CD14-positive monocyte (primary cell): ENCODE data around the gene TAF4. TPM values are rescaled to one million over a fixed set of nuclear protein-coding genes. Genes with fewer than 3 reads are reported as not detected.

ENCODE experiments used
- DNase-seq, 3 donors: peaks; one replicate each; pipeline ENCODE4 v3.0.0-alpha.2; 2011 to 2022
- H2AFZ ChIP-seq: 2 replicates; pipeline ENCODE4 v1.6.0; 2012; ENCODE audit warnings: mild to moderate bottlenecking, low read depth, low read length, inconsistent platforms; ENCODE audit not compliant: insufficient read depth, poor library complexity, severe bottlenecking
- H3K27ac ChIP-seq, 2 donors: 1 replicate in 1 of 2; 2 replicates in 1 of 2; pipeline ENCODE4 v1.5.1; 2012 to 2013; ENCODE audit warnings: low read length in 2 of 2, control low read depth in 1 of 2, inconsistent platforms in 1 of 2, low read depth in 1 of 2, mild to moderate bottlenecking in 1 of 2
- H3K27me3 ChIP-seq, 2 donors: one replicate each; pipeline versions ENCODE4 v1.6.0 to v1.6.1; 2011 to 2013; ENCODE audit warnings: low read length in 2 of 2; ENCODE audit not compliant: control insufficient read depth in 2 of 2, insufficient read depth in 2 of 2
- H3K36me3 ChIP-seq, 2 donors: replicated peaks in 1 of 2; 1 replicate in 1 of 2; 2 replicates in 1 of 2; pipeline versions ENCODE4 v1.5.1 to v1.6.1; 2012 to 2013; ENCODE audit warnings: low read length in 2 of 2, control low read depth in 1 of 2, inconsistent platforms in 1 of 2, mild to moderate bottlenecking in 1 of 2; ENCODE audit not compliant: insufficient read depth in 2 of 2, control insufficient read depth in 1 of 2
- H3K4me1 ChIP-seq, 2 donors: 1 replicate in 1 of 2; 2 replicates in 1 of 2; pipeline versions ENCODE4 v1.5.1 to v1.6.1; 2012 to 2013; ENCODE audit warnings: low read length in 2 of 2, control low read depth in 1 of 2, inconsistent platforms in 1 of 2, mild to moderate bottlenecking in 1 of 2, moderate library complexity in 1 of 2; ENCODE audit not compliant: insufficient read depth in 2 of 2, control insufficient read depth in 1 of 2
- H3K4me2 ChIP-seq: replicated peaks from 2 replicates; pipeline ENCODE3; 2012; ENCODE audit warnings: low read length, moderate library complexity, mild to moderate bottlenecking; ENCODE audit not compliant: poor library complexity, severe bottlenecking; ENCODE audit errors: extremely low read depth
- H3K4me3 ChIP-seq, 3 experiments: fragments of 200-600 bp in 1 of 3; sonication (generic) in 1 of 3; replicated peaks in 1 of 3; 1 replicate in 2 of 3; 2 replicates in 1 of 3; pipeline ENCODE4 v1.5.1; 2011 to 2013; ENCODE audit warnings: low read length in 3 of 3, mild to moderate bottlenecking in 3 of 3, control low read depth in 2 of 3, low read depth in 2 of 3, inconsistent platforms in 1 of 3, moderate library complexity in 1 of 3
- H3K79me2 ChIP-seq: 2 replicates; pipeline ENCODE4 v1.6.0; 2012; ENCODE audit warnings: mild to moderate bottlenecking, control low read depth, inconsistent platforms, low read length, moderate library complexity; ENCODE audit not compliant: insufficient read depth
- H3K9ac ChIP-seq: 2 replicates; pipeline ENCODE4 v1.6.0; 2017; ENCODE audit warnings: low read length, mild to moderate bottlenecking; ENCODE audit not compliant: insufficient read depth, poor library complexity, severe bottlenecking
- H3K9me3 ChIP-seq, 2 donors: replicated peaks in 1 of 2; 1 replicate in 1 of 2; 2 replicates in 1 of 2; pipeline versions ENCODE4 v1.5.1 to v1.6.1; 2012 to 2013; ENCODE audit warnings: low read length in 2 of 2, control low read depth in 1 of 2; ENCODE audit not compliant: control insufficient read depth in 1 of 2, insufficient read depth in 1 of 2
- H4K20me1 ChIP-seq: 2 replicates; pipeline ENCODE4 v1.6.0; 2012; ENCODE audit warnings: mild to moderate bottlenecking, low read length, control low read depth, moderate library complexity; ENCODE audit not compliant: insufficient read depth
- H3K27ac Mint-ChIP-seq, 7 donors: one replicate each; pipeline ENCODE4 v1.8.0; 2020; ENCODE audit warnings: mild to moderate bottlenecking in 7 of 7, mixed read lengths in 7 of 7, moderate library complexity in 6 of 7, inconsistent platforms in 2 of 7
- H3K27me3 Mint-ChIP-seq, 3 donors: one replicate each; pipeline ENCODE4 v1.8.0; 2021 to 2022; ENCODE audit warnings: low read depth in 3 of 3, mild to moderate bottlenecking in 3 of 3, mixed read lengths in 3 of 3, moderate library complexity in 3 of 3, inconsistent platforms in 1 of 3
- H3K36me3 Mint-ChIP-seq, 2 donors: one replicate each; pipeline ENCODE4 v1.8.0; 2020; ENCODE audit warnings: mixed read lengths in 2 of 2, inconsistent platforms in 1 of 2, mild to moderate bottlenecking in 1 of 2
- H3K4me1 Mint-ChIP-seq: one replicate; pipeline ENCODE4 v1.8.0; 2020; ENCODE audit warnings: mild to moderate bottlenecking, mixed read lengths
- H3K4me3 Mint-ChIP-seq, 2 donors: one replicate each; pipeline ENCODE4 v1.8.0; 2020; ENCODE audit warnings: mild to moderate bottlenecking in 2 of 2, mixed read lengths in 2 of 2, moderate library complexity in 1 of 2
- H3K9me3 Mint-ChIP-seq, 7 donors: one replicate each; pipeline ENCODE4 v1.8.0; 2020 to 2022; ENCODE audit warnings: mixed read lengths in 7 of 7, mild to moderate bottlenecking in 6 of 7, moderate library complexity in 6 of 7, inconsistent platforms in 2 of 7
- WGBS: methylation state at CpG from one replicate; pipeline ENCODE4 v1.1.5; 2013; ENCODE audit warnings: missing lambda C conversion rate; ENCODE audit not compliant: insufficient coverage; 5-methylcytosine and 5-hydroxymethylcytosine counted together
- intact Hi-C, 2 donors: fragments of 100-400 bp; cut with micrococcal nuclease; formaldehyde crosslinking; loops; one replicate each; pipeline versions ENCODE4 v1.15.0 to v1.15.1; 2023
- polyA plus RNA-seq, 3 donors: library from polyadenylated mRNA; depleted of rRNA in 1 of 3; unstranded in 2 of 3; stranded (reverse) in 1 of 3; fragments of 300-500 nt in 2 of 3; fragments of >200 nt in 1 of 3; fragmentation: Illumina TruSeq in 2 of 3; gene quantifications; 1 replicate in 2 of 3; 2 replicates in 1 of 3; pipeline ENCODE4 v1.2.3, GENCODE V29; 2012 to 2021
- TF ChIP-seq, protein P1 (sequence below): fragments of 200-600 bp; IDR thresholded peaks from one replicate; pipeline ENCODE4 v1.8.0; 2022; ENCODE audit warnings: antibody characterized with exemption, mild to moderate bottlenecking

TAF4 gene
- polyA plus RNA-seq, 3 donors, result 0.48 to 14.9 (median 0.99) TPM

DNA sequence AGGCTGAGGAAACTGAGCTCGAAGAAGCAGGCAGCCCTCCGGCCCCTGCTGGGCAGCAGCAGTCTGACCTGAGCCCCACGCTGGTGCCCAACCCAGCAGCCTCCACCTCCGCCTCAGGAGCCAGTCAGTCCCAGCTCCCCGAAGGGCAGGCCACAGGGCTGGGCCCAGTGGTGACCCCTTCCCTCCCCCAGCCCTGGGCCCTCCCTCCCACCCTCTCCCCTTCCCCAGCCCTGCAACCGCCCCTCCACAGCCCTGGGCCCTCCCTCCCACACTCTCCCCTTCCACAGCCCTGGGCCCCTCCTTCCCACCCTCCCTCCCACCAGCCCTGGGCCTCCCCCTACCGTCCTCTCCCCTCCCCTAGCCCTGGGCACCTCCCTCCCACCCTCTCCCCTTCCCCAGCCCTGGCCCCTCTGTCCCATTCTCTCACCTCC is 115.0 kb downstream of the TAF4 start:
- TF ChIP-seq, protein P1, sequence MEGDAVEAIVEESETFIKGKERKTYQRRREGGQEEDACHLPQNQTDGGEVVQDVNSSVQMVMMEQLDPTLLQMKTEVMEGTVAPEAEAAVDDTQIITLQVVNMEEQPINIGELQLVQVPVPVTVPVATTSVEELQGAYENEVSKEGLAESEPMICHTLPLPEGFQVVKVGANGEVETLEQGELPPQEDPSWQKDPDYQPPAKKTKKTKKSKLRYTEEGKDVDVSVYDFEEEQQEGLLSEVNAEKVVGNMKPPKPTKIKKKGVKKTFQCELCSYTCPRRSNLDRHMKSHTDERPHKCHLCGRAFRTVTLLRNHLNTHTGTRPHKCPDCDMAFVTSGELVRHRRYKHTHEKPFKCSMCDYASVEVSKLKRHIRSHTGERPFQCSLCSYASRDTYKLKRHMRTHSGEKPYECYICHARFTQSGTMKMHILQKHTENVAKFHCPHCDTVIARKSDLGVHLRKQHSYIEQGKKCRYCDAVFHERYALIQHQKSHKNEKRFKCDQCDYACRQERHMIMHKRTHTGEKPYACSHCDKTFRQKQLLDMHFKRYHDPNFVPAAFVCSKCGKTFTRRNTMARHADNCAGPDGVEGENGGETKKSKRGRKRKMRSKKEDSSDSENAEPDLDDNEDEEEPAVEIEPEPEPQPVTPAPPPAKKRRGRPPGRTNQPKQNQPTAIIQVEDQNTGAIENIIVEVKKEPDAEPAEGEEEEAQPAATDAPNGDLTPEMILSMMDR, result no peak
- H3K27ac ChIP-seq, result no peak overlapping the region
- 62% methylated on average over 5 of the region's 7 CpGs for WGBS
- no peaks in the 10 kb centered on the region for H3K79me2 ChIP-seq
- Mint-ChIP-seq H3K4me1 (no peaks in the 10 kb centered on the region), H3K27ac (no peak overlapping the region), H3K27me3 (peaks cover 2 to 8% (median 6%) of the 10 kb centered on the region in 3 donors), H3K4me3 (no peak overlapping the region), H3K36me3 (no peaks in the 10 kb centered on the region), H3K9me3 (peaks cover 0 to 20% (median 6%) of the 10 kb centered on the region in 7 donors)
- H3K4me2 ChIP-seq, result no peak overlapping the region
- peaks cover 0 to under 1% of the 10 kb centered on the region in 2 donors for H3K9me3 ChIP-seq
- H3K4me3 ChIP-seq, result no peak overlapping the region
- H3K9ac ChIP-seq, result no peak overlapping the region
- H3K36me3 ChIP-seq, result no peaks in the 10 kb centered on the region
- intact Hi-C loops, result no loop called here
- no peaks in the 10 kb centered on the region for H3K27me3 ChIP-seq
- no peaks in the 10 kb centered on the region for H3K4me1 ChIP-seq
- DNase-seq, result no peak
- H4K20me1 ChIP-seq, result no peaks in the 10 kb centered on the region
- no peak overlapping the region for H2AFZ ChIP-seq

DNA sequence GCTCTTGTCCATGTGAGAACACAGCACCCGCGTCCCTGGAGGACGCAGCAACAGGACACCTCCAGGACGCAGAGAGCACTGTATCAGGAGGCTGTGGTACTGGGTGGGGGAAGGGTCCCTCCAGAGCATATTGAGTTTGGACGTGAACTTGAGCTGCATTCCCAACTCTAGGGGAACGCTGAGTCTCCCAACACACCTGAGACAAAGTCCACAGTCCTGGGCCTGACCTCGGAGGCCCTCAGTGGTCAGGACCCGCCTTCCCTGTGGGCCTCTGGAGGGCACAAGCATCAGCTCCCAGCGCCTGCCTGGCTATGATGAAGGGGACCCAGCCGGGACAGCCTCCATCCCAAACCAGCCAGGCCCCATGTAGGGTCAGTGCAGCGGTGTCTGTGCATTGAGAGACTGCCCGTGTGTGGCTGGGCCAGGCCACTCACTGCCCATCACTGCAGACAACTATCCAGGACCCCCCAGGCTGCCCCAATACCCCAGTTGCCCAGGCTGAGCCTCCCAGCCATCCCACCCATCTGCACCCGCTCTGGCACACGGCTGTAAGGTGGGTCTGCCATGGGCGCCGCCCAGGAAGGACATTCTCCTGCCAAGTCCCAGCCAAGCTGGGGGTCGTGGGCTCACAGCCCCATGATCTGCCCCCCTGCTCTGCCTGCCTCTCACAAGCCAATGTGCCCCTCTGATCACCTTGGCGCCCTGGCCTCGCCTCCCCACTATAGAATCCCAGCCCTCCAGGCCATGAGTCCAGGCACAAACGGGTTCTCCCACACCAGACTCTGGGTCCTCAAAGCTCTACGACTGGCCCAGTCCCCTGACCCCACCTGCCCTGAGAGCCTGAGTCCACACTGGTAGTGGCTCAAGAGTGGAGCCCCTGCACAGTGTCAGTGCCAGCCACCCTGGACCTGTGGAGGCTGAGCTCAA is 115.7 kb downstream of the TAF4 start:
- H3K27ac Mint-ChIP-seq, result peak overlapping the region in 1 of 7 donors; percentile 35
- Histone ChIP-seq H3K4me3 (no peak overlapping the region), H2AFZ (no peak overlapping the region), H3K9ac (no peak overlapping the region), H3K4me2 (no peak overlapping the region), H3K9me3 (peaks cover 0 to 4% of the 10 kb centered on the region in 2 donors), H4K20me1 (no peaks in the 10 kb centered on the region), H3K36me3 (no peaks in the 10 kb centered on the region), H3K79me2 (no peaks in the 10 kb centered on the region), H3K27ac (no peak overlapping the region), H3K4me1 (no peaks in the 10 kb centered on the region), H3K27me3 (no peaks in the 10 kb centered on the region)
- peaks cover 0 to 8% (median 6%) of the 10 kb centered on the region in 3 donors for H3K27me3 Mint-ChIP-seq
- H3K36me3 Mint-ChIP-seq, result no peaks in the 10 kb centered on the region
- WGBS, result 79% methylated on average over 18 of the region's 21 CpGs
- DNase-seq, result no peak
- H3K4me1 Mint-ChIP-seq, result no peaks in the 10 kb centered on the region
- TF ChIP-seq, protein P1, result no peak
- H3K9me3 Mint-ChIP-seq, result peaks cover 0 to 27% (median 7%) of the 10 kb centered on the region in 7 donors
- no peak overlapping the region for H3K4me3 Mint-ChIP-seq
- intact Hi-C loops, result no loop called here
